ENCODE measurements around the gene HAGH. TPM values are rescaled to one million over a fixed set of nuclear protein-coding genes. Genes with fewer than 3 reads are reported as not detected.

The HAGH gene
- total RNA-seq, result 42.4 and 58.0 TPM in 2 replicates

DNA sequence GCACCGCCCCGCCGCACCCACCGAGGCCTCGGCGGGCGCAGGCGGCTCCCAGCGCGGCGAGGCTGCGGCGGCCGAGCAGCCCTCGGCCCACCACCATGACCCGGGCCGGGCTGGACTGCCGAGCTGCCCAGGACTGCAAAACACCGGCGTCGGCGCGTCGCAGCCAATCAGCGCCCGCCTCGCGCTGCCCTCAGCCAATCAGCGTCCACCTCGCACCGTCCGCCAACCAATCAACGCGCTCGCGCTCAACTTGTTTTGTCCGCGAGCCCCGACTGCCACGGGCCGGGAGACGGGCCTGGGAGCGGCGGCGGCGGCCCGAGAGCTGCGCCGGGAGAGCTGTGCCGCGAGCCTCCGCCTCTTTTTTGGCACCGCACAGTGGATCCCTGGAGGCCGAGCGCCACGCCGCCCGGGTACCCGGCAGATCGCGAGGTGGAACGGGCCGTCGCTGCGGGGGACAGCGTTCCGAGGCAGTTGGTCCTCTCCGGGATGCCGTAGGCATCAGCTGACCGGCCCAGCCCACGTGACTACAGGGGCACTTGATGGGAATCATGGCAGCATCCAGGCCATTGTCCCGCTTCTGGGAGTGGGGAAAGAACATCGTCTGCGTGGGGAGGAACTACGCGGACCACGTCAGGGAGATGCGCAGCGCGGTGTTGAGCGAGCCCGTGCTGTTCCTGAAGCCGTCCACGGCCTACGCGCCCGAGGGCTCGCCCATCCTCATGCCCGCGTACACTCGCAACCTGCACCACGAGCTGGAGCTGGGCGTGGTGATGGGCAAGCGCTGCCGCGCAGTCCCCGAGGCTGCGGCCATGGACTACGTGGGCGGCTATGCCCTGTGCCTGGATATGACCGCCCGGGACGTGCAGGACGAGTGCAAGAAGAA, at the start of gene HAGH, which contains the start of gene FAHD1:
Gene HAGH (minus strand): TSS at position 135 of the 883 bp plus-strand sequence. CDS start 38 bp downstream, at position 97.
Gene FAHD1 (plus strand): TSS at position 516 of the 883 bp plus-strand sequence. CDS start 33 bp downstream, at position 549.

DNA sequence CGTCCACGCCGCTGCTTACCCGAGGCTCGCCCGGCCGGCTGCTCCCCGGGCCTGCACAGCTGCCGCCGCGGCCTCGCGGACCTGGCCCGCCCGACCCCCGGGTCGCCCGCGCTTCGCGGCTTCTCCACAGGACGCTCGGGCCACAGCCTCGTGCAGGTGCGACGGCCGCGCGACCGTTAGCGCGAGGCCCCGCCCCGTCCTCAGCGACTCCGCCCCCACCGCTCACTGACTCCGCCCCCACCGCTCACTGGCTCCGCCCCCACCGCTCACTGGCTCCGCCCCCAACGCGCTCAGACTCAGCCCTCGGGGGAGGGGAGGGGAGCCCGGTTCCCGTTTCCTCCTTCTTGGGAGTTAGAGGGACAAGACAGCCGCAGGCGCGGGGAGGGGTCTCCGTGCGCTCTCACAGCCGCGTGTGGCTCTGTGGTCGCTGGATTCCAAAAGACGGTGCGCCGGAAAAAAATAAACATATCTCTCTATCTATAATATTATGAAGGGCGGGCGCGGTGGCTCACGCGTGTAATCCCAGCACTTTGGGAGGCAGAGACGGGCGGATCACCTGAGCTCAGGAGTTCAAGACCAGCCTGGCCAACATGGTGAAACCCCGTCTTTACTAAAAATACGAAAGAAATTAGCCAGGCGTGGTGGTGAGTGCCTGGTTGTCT, 45.5 kb upstream of the HAGH start, which contains the start of gene MEIOB:
Gene MEIOB (minus strand): TSS at position 191 of the 662 bp plus-strand sequence. CDS start 3,989 bp downstream, outside the sequence.

DNA sequence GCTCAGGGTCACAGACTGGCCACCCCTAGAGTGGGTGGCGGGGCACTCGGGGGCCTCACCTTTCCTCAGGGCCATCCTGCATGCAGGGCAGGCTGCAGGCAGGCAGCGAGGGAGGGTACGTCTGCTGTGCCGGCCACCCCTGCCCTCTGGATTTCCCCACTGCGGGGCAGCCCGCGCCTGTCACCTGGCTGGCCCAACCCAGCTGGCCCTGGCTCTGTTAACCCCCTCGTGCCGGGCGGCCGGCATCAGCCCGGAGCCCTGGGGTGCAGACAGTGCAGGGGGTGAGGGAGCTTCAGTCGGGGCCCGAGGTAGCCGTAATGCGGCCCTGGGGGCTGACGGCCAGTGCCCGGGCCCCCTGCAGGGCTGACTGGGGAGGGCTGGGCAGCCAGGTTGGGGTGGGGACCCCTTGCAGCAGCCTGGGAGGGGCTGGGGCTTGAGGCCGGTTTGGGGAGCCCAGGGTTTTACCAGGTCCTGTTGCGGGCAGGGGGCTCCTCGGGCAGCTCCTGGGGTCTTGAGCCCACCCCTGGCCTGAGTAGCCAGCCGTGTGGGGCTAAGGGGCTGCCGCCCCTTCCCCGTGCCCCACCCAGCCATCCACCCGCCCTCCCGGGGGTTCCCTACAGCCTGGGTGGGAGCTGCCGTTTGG, 32.9 kb downstream of the HAGH start, which contains the start of gene IGFALS:
Gene IGFALS (minus strand): TSS at position 128 of the 643 bp plus-strand sequence. CDS start 53 bp downstream, at position 75.

DNA sequence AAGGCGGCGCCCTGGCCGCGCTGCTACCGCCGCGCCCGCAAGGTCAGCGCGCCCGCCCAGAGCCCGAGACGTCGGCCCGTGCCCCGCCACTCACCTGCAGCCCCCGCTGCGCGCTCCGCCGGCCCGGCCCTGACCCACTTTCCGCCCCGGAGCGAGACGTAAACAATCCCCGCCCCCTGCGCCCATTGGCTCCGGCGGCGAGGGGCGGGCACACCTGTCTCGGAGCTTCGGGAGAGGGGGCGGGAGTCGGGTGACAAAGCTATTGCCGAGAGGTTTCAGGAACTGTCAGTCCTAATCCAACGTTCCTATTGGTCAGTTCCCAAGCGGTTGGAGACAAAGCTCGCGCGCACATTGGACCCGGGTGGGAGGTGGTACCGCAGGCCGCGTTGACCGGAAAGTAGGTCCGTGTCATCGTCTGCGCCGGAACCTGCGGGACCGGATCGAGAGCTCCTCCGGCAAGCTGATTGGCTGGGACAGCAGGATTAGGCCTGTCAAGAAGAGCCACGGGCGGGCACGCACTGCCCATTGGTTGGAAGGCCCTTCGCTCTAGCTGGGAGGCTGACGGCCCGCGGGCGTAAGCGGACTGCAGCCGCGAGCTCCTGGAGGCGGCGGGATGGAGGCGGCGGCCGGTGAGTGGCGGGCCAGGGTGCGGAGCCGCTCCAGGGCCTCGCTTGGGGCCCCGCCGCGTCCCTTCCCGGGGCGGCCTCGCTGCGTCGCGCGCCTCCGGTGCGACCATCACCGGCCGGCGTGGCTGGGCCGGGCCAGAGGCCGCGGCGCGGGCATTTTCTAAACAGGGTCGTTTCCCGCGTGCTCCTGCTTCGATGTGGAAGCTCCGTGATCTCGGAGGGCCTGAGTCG, 44.0 kb downstream of the HAGH start, which contains the start of the genes NUBP2 and SPSB3:
Gene NUBP2 (plus strand): TSS at position 553 of the 857 bp plus-strand sequence. CDS start 61 bp downstream, at position 614.
Gene SPSB3 (minus strand): TSS at position 164 of the 857 bp plus-strand sequence. CDS start 1,088 bp downstream, outside the sequence.

DNA sequence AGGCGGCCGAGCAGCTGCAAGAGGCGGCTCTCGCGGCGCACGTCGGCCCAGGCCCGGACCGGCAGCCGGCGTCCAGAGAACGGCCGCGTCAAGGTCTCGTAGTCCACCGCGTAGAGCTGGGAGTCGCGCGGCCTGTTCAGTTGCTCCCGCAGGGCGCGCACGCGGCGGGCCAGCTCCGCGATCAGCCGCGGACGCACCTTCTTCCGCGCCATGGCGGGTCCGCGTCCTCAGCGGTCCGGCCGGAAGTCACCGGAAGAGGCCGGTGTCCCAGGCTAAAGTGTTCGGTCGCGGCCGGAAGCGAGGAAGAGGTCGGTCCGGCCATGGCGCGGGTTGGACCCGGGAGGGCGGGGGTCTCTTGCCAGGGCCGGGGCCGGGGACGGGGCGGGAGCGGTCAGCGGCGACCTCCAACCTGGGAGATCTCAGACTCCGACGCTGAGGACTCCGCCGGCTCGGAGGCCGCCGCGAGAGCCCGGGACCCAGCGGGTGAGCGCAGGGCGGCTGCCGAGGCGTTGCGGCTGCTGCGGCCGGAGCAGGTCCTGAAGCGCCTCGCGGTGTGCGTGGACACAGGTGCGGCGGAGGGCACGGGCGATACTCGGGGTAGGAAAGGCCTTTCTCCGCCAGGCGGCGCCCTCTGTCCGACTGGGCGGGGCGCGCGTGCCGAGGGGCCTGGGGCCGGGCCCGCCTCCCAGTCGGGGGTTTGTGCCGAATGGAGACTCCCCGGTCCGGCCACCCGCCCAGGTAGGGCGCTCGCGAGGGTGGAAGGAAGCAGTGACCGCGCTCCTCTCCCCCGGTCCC, 53.5 kb downstream of the HAGH start, which contains the start of gene MRPS34:
Gene MRPS34 (minus strand): TSS at position 227 of the 795 bp plus-strand sequence. CDS start 15 bp downstream, at position 212.

DNA sequence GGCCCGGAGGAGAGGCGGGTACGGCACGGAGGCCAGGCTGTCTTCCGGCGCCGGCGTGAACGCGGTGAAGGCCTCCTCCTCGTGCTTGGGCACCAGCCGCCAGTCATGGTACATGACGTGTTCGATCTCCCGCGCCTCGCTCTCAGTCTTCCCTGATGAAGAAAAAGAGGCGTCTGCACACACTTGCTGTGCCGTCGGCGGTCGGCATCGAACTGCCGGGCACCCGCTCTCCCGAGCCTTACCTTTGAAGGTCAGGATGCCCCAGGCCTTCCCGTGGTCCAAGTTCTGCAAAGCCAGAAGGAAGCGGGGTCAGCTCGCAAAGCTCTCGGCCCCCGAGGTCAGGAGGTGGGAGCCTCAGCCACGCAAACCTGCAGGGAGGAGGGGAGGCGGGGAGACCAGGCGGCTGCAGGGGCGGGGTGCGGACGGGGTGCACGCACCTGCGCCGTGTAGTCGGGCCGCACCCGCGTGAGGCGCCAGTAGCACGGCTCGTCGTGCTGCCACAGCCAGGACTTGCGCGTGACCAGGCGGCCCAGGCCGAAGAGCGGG, 54.2 kb downstream of the HAGH start, which contains the start of gene EME2:
Gene EME2 (plus strand): TSS at position 449 of the 546 bp plus-strand sequence. CDS start 418 bp downstream, outside the sequence.

DNA sequence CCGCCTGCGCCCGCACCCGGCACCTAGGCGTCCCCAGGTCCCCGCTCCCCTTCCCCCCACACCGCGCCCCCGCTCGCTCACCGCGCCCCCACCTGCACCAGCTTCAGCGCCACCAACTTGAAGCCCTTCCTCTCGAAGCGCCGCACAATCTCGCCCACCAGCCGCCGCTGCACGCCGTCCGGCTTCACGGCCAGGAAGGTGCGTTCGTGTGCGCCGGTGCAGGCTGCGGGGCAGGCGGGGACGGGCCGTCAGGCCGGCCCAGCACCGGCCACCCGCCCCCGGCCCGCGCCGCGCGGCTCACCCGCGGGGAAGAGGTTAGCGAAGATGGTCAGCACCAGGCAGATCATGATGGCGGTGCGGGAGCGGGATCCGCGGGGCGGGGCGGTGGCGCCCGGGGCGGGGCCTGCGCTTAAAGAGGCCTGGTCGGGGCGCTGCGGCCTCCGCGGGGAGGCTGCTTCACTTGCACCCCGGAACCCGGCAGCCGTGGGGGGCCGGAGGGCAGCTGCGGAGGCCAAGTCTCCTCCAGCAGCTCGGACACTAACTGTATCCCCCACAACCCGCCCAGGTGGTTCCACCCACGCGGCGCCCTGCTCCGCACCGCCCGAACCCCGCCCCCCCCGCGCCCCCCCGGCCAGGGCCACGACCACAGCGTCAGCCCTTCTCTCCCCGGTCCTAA, 55.3 kb downstream of the HAGH start, which contains the start of gene NME3:
Gene NME3 (minus strand): TSS at position 356 of the 676 bp plus-strand sequence. CDS start 9 bp downstream, at position 347.

Other genes with a start within 250 kb of the HAGH start
- gene IFT140, start 214.8 kb downstream of the HAGH start, total RNA-seq, result 17.5 and 22.2 TPM in 2 replicates
- 2.6 and 3.5 TPM in 2 replicates for gene CRAMP1, start 214.5 kb downstream of the HAGH start, total RNA-seq
- gene JPT2, start 148.5 kb downstream of the HAGH start, total RNA-seq, result 53.6 and 84.4 TPM in 2 replicates
- 12.4 and 30.1 TPM in 2 replicates for gene MAPK8IP3, start 120.6 kb downstream of the HAGH start, total RNA-seq
- gene NME3, start 55.3 kb downstream of the HAGH start, total RNA-seq, result 98.6 and 102 TPM in 2 replicates
- 4.1 and 16.7 TPM in 2 replicates for gene EME2, start 54.0 kb downstream of the HAGH start, total RNA-seq
- gene MRPS34, start 53.7 kb downstream of the HAGH start, total RNA-seq, result 135 and 175 TPM in 2 replicates
- gene SPSB3, start 44.3 kb downstream of the HAGH start, total RNA-seq, result 26.4 and 33.7 TPM in 2 replicates
- 99.7 and 144 TPM in 2 replicates for gene NUBP2, start 43.9 kb downstream of the HAGH start, total RNA-seq
- gene IGFALS, start 33.1 kb downstream of the HAGH start, total RNA-seq, result not detected in 2 replicates
- 34.7 and 39.8 TPM in 2 replicates for gene FAHD1, start 381 bp upstream of the HAGH start, total RNA-seq
- not detected in 2 replicates for gene MEIOB, start 45.3 kb upstream of the HAGH start, total RNA-seq
- not detected in 2 replicates for gene HS3ST6, start 91.6 kb upstream of the HAGH start, total RNA-seq
- gene MSRB1, start 116.4 kb upstream of the HAGH start, total RNA-seq, result 9.2 and 16.8 TPM in 2 replicates
- not detected in 2 replicates for gene RPL3L, start 127.9 kb upstream of the HAGH start, total RNA-seq
- gene NDUFB10, start 132.7 kb upstream of the HAGH start, total RNA-seq, result 270 and 328 TPM in 2 replicates
- 3,471 and 3,533 TPM in 2 replicates for gene RPS2, start 138.0 kb upstream of the HAGH start, total RNA-seq
- gene RNF151, start 140.0 kb upstream of the HAGH start, total RNA-seq, result not detected in 2 replicates
- gene TBL3, start 145.2 kb upstream of the HAGH start, total RNA-seq, result 59.4 and 66.3 TPM in 2 replicates
- not detected in 2 replicates for gene NOXO1, start 154.6 kb upstream of the HAGH start, total RNA-seq
- gene GFER, start 157.4 kb upstream of the HAGH start, total RNA-seq, result 40.2 and 41.8 TPM in 2 replicates
- 1.1 and 4.6 TPM in 2 replicates for gene SYNGR3, start 163.1 kb upstream of the HAGH start, total RNA-seq
- 41.8 and 43.2 TPM in 2 replicates for gene ZNF598, start 183.0 kb upstream of the HAGH start, total RNA-seq
- gene NPW, start 193.0 kb upstream of the HAGH start, total RNA-seq, result 1.4 and 4.3 TPM in 2 replicates
- 62.9 and 94.0 TPM in 2 replicates for gene NHERF2, start 200.1 kb upstream of the HAGH start, total RNA-seq
- gene NTHL1, start 221.0 kb upstream of the HAGH start, total RNA-seq, result 27.6 and 51.3 TPM in 2 replicates
- gene TSC2, start 221.2 kb upstream of the HAGH start, total RNA-seq, result 30.8 and 63.1 TPM in 2 replicates

Data from myometrial cell (primary cell).